Amniotic epithelial cell (primary cell): ENCODE measurements around the gene DHH.

Source experiments
- DNase-seq: peaks from one replicate; pipeline ENCODE4 v3.0.0-alpha.2; 2010; ENCODE audit warnings: low read depth

Gene DHH

GRCh38 chr12:49050507-49051372 lies 43.9 kb downstream of the DHH start:
- DNase-seq, result no peak

- DNase-seq, result peak; percentile 72
These were observed 44.9 kb downstream of the DHH start for GRCh38 chr12:49049566-49050224.

GRCh38 chr12:49048953-49049352 lies 45.6 kb downstream of the DHH start:
- DNase-seq, result no peak

- DNase-seq, result no peak
These were observed 48.3 kb downstream of the DHH start for GRCh38 chr12:49046129-49046895.

- DNase-seq, result no peak
These were observed 49.9 kb downstream of the DHH start for GRCh38 chr12:49044660-49045059.

- peak; percentile 45 for DNase-seq
These were observed 50.7 kb downstream of the DHH start for GRCh38 chr12:49043856-49044258.

GRCh38 chr12:49043241-49043640 lies 51.4 kb downstream of the DHH start:
- no peak for DNase-seq

GRCh38 chr12:49041881-49042484 lies 52.6 kb downstream of the DHH start:
- no peak for DNase-seq

- DNase-seq, result no peak
These were observed 53.3 kb downstream of the DHH start for GRCh38 chr12:49041036-49041880.

GRCh38 chr12:49040364-49040855 lies 54.2 kb downstream of the DHH start:
- DNase-seq, result no peak

GRCh38 chr12:49039421-49040363 lies 54.9 kb downstream of the DHH start:
- no peak for DNase-seq

- no peak for DNase-seq
These were observed 56.2 kb downstream of the DHH start for GRCh38 chr12:49038291-49038955.

- no peak for DNase-seq
These were observed 56.7 kb downstream of the DHH start for GRCh38 chr12:49037947-49038237.

- no peak for DNase-seq
These were observed 57.3 kb downstream of the DHH start for GRCh38 chr12:49037111-49037946.
